Right ventricle myocardium superior (tissue), 1 donor: Measurements from ENCODE around the gene RPL22. TPM values are rescaled to one million over a fixed set of nuclear protein-coding genes. Genes with fewer than 3 reads are reported as not detected.

Source experiments
- ATAC-seq: fragments of 200-7000 bp; cut with Tn5 transposase; one replicate; pipeline ENCODE4 v1.9.1; 2020; ENCODE audit warnings: mild to moderate bottlenecking; ENCODE audit not compliant: poor library complexity
- DNase-seq: peaks from one replicate; pipeline ENCODE4 v3.0.0-alpha.2; 2020
- intact Hi-C: fragments of 100-400 bp; cut with DNase I; formaldehyde crosslinking; loops from one replicate; pipeline ENCODE4 v1.11.2; 2022
- long read RNA-seq: library from polyadenylated mRNA; unstranded; transcript quantifications from one replicate; pipeline ENCODE4 v2.0.0, GENCODE V29; 2021
- total RNA-seq: library from RNA; stranded (reverse); fragmentation: NEBNext Ultra II Directional; extraction: Animal tissue kit (Norgen Biotek cat#: 25700); gene quantifications from one replicate; pipeline ENCODE4 v1.2.1, GENCODE V29; 2021
- donor health status: DM: no; HTN: yes; CAD: no; lungs with severe emphysema.

Gene RPL22
- 234 TPM for total RNA-seq
- long read RNA-seq, transcript RPL22-201 (4 exons, 2,078 nt): major isoform, 133 of 155 reads
- long read RNA-seq, transcript RPL22-206 (3 exons, 2,279 nt): minor isoform, 10 of 155 reads
- long read RNA-seq, partial matches to known transcripts: 2 of 155 reads
- long read RNA-seq, other reads (novel, unspliced or antisense): 10 of 155 reads

DNA sequence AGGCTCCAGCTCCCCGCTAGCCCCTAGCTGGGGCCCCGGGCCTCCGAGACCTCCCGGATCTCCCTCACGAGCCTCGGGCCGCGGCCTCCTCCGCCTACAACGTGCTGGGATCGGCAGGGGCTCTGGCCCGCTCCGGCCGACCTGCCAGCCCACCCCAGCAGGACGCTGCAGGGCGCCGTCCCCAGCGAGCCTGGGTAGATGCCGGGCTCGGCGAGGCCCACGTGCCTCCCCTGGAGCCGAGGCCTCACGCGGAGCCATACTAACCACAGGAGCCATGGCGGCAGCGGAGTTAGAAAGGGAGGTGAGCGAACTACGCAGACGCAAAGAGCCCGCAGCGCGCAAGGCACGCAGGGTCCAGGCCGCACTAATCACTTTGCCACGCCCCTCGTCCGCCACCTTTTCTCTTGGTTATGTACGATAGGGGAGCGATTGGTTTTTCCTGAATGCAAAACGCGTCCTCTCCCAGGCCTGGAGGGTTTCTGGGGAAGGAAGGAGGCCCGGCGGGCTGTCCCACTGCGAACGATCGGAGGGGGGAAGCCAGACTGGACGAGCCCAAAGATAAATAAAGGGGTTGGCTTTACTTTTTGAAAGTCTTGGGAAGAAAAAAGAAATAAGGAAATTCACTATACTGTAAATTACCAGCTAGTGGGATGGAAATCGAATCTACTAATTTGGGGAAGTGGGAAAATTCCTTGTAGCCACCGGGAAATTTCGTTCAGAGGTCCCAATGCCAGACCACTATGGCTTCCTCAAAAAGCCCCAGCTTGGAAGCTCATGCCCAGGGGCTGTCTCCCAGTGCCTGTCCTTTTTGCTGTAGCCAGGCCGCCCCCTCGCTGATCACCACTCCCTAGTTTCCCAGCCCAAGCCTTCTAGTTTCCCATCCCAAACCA, at the start of gene RPL22:
RPL22 (minus strand) TSS at position 298 of the 890 bp plus-strand sequence; CDS start at position 276, 22 bp downstream.
- DNase-seq (peak; percentile 99), ATAC-seq (peak; percentile 99)
- intact Hi-C loops: loop anchor here (5.0 kb wide), 1 partner anchor 38 kb away; the partner anchor contains the start of gene ICMT

DNA sequence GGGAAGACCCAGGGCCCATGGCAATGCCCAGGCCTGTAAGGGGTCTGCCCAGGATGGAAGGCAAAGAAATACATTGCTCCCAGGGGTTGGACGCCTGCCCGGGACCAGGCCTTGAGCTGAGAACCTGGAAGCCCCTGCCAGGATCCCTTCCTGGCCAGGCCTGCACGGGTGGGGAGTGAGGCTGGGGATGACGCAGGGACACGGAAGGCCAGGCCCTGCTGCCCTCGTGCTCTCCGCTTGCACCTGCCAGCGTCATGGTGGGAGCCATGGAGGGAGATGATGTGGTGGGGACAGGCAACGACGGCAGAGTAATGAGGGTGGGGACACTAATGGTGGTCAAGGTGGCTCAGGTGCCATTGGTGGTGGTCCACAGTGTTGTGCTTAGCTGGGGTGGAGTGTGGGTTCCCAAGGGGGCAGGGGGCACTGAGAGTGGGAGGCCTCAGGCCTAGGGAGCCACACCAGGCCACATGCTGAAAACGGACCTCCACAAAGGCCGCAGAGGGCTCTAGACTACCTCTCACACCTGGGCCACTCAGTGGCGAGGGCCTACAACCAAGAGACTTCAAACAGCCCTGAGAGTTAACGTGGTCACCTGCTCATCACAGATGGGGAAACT, 48.9 kb upstream of the RPL22 start:
- intact Hi-C loops: loop anchor here (5.0 kb wide), 1 partner anchor 196 kb away; no protein-coding TSS in a partner anchor
- DNase-seq (no peak), ATAC-seq (no peak)

DNA sequence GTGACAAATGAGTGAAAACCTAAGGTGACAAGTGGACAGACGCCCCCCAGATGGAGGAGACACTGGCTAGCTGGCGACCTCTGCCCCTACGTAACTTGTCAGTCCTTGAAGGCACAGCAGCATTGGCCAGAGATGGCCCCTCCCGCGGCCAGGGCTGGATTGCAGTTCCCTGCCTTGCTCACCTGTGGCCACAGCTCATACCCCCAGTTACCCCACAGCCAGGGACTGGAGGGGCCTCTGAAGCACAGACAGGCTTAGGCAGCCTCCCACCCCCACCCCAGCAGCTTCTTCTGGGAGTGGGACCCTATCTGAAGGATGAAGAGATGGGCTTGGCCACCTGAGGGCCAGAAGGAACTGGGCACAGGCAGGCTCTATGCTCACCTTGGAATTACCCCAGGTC, 48.3 kb upstream of the RPL22 start:
- ATAC-seq (no peak), DNase-seq (no peak)
- intact Hi-C loops: loop anchor here (2.0 to 5.0 kb wide), 2 partner anchors 95 to 195 kb away; no protein-coding TSS in a partner anchor

DNA sequence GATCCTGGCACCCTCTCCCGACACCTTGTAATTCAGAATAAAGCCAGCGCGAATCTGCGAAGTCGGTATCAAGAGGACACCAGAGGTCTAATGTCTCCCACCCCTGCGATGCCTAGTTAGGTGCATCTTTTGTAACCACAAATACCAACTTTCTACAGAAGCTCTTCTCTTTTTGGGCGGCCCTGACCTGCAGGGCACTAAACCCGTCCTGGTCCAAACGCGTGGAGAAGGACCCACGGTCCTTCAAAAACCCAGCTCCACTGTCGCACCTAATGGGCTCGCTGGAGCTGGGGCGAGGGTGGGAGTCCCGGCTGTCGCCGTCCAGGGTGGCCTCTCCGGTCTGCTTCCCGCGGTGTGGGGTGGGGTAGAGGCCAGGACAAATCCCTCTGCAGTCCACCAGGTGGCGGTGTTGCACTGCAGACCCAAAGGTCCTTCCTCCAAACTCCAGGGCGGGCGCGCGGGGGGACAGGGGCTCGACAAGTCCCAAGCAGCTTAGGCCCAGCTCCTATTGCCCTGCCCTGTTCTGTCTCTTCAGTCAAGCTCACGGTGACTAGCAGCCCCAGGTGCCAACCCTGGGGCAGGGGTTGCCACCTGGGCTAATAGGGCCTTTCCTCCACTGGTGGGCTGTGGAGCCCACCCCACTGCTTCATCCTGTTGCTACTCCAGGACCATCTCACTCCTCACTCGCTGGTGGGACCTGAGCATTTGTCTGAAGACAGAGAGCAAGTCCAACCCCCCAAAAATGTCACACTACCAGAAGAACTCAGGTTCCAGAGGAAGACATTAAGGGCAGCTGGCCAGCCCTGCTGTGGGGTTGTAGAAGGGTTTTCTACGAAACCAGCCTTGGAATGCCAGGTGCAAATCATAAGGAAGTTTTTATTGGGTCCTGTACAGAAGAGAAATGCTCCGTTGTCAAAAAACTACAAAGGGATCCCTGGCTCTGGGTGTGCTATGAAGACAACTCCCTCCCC, 47.4 kb upstream of the RPL22 start:
- DNase-seq (peak; percentile 85), ATAC-seq (peak; percentile 69)
- intact Hi-C loops: loop anchor here (2.0 to 5.0 kb wide), 2 partner anchors 96 to 194 kb away; no protein-coding TSS in a partner anchor

DNA sequence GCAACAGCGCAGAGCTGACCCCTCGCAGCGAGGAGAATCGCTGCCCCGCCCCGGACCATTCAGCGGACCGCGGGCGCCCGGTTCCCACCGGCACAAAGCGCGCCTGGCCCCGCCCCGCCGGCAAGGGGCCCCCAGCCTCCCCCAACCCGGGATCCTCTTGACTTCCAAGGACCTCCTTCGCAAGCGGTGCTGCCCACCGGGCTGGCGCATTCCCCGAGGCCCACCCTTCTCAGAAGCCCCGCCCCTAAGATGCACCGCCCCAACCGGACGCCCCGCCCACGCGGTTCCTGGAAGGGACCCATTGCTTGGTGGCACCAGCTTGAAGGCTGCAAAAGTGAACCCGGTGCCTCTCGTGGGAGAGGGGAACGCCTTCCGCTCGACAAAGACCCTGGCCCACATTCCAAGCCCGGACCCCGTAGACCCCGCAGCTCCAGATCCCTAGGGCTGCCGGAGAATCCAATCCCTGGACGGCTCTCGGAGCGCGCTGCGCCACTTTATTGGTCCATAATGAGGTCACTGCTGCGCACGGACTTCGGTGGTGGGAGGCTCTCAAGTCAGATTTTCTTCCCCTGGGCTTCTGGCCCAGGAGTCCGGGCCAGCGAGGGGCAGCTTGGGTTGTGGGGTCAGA, 46.6 kb upstream of the RPL22 start:
- ATAC-seq (no peak), DNase-seq (no peak)
- intact Hi-C loops: loop anchor here (2.0 to 5.0 kb wide), 2 partner anchors 97 to 194 kb away; no protein-coding TSS in a partner anchor

DNA sequence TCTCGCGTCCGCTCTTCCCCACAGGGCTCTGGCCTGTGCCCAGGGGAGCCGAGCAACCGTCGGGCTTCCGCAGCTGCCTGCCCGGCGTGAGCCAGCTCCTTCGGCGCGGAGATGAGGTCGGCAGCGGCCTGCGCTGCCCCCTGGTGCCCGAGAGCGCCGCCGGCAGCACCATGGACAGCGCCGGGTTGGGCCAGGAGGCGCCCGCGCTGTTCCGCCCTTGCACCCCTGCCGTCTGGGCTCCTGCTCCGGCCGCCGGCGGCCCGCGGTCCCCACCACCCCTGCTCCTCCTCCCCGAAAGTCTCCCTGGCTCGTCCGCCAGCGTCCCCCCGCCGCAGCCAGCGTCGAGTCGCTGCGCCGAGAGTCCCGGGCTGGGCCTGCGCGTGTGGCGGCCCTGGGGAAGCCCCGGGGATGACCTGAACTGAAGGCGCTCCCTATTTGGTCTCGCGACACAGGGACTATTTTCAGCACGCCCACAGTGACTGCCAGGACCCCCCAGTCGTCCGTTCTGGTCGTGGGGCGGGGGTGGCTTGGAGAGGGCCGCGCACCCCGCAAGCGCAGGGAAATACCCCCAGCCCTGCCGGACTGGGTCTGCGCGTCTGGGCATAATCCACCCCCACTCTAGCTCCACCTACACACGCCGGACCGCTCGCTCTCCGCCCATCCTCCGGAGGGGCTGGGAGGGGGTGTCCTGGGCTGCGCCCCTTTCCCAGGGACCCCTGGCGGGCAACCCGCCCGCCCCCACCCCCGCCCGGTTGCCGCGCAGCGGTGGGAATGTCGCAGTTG, 45.9 kb upstream of the RPL22 start:
- intact Hi-C loops: loop anchor here (5.0 kb wide), 1 partner anchor 193 kb away; no protein-coding TSS in a partner anchor
- ATAC-seq: peak; percentile 83
- peak; percentile 88 for DNase-seq

DNA sequence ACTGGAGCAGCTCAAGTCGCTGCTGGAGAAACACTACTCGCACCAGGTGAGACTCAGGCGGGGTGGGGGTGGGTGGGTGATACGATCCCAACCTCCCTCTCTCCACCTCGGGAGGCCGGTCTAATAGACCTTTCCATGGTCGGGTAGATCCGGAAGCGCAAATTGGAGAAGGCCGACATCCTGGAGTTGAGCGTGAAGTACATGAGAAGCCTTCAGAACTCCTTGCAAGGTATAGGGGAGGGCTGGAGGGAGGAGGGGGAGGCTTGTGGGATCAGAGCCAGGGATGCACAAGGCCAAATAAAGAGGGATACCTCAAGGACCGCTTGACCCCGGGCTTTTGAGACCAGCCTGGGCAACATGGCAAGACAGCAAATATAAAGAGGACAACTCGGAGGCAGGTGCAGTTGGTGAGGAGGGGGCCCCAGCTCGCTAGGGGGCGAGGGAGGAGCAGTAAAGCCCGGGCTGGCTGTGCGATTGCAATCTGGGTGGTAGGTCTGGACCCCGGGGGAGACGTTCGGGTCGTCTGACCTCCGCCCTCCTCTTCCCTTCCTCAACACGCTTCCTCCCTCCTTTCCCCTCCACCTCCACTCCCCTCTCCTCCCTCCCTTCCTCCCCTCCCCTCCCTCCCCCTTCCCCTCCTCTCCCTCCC, 45.1 kb upstream of the RPL22 start:
- intact Hi-C loops: loop anchor here (5.0 kb wide), 1 partner anchor 192 kb away; no protein-coding TSS in a partner anchor
- no peak for DNase-seq
- no peak for ATAC-seq

DNA sequence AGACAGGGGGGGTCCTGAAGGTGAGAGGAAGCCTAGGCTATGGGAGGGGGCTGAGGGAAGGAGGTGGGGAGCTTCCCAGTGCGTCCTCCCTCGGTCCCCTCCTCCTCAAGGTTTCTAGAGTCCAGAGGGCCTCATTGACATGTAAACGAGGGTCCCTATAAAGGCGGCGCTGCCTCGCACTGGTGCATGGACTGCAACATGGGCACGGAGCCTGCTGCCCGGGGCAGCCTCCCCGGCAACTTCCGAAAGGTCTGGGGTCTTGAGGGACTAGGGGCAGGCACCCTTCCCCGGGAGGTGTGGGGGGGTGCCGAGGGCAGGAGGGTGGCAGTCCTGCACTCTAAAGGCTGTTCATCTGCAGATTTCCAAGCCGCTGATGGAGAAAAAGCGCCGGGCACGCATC, 44.6 kb upstream of the RPL22 start, which contains the start of gene HES3:
HES3 (plus strand) TSS at position 187 of the 400 bp plus-strand sequence; CDS start at position 374, 187 bp downstream.
- DNase-seq (no peak), ATAC-seq (no peak)

DNA sequence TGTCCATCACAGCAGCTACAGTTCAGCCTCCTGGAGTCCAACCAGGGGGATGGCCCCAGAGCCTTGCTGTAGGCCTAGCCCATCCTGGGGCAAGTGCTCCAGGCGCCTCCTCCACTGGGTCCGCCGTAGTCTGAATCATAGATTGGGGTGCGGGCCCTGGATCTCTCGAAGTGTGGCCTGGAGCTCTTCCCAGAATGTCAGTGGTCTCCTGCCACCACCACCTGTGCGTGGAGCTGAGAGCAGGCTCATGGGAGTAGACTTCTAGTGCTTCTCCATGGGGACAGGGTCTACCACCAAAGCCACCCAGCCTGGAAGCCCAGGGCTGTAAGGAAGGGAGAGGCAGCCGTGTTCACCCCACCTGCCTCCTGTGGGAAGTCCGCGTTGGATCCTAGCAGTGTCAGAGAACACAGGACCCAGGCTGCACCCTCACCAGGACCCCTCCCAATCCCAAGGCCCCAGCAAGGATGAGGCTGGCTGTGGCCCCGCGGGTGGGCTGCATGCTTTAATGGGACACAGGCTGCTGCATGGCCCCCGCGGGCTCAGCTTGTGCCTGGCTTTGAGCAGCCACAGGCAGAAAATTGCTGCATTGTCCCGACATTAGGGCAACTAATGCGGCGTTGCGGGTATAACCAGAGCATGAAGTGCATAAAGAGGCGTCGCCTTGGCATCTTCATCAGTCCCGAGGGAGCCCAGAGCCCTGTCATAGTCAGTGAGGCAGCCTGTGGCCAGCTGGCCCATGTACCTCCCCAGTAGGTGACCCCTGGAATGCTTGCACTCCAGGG, 43.8 kb upstream of the RPL22 start:
- no peak for DNase-seq
- intact Hi-C loops: no loop called here
- no peak for ATAC-seq

More for the DNA sequence above, 44.6 kb upstream of the RPL22 start, which contains the start of gene HES3:
- intact Hi-C loops: no loop called here

DNA sequence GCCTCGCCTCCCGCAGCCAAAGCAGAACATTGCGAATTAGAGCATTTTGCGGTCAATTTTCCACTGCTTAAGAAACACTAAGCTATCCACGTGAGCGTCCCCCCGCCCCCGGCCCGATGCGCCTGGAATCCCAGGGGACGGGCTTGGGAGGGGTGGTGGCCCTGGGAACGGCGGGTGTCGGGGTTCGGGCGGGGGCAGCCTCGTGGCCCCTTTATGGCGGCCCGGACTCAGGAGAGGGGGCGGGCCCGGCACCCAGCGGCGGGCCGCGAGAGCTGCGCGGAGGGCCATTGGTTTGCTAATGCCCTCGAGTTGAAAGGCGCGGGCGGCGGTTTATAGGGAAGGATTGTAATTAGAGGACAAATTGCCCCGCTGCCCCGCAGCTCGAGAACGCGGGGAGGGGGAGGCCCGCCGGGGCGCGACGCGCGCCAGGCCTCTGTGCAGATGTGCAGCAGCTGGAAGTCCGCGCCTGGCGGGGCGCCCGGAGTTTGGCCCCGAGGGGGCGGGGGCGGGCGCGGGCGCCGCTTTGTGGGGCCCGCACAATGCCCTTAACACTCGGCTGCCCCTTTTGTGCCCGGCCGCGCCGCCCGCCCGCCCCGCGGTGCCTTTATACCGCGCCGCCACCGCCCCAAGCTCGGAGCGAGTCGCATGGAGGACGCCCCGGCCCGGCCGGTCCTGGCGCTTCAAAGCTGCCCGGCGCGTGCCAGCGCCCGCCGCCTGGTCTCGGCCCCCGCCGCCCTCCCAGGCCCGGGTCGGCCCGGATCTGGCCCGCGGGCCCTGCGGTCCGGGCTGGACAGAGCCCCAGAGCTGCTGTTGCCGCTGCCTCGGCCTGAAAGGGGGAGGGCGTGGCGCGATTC, 42.7 kb upstream of the RPL22 start:
- intact Hi-C loops: no loop called here
- no peak for DNase-seq

DNA sequence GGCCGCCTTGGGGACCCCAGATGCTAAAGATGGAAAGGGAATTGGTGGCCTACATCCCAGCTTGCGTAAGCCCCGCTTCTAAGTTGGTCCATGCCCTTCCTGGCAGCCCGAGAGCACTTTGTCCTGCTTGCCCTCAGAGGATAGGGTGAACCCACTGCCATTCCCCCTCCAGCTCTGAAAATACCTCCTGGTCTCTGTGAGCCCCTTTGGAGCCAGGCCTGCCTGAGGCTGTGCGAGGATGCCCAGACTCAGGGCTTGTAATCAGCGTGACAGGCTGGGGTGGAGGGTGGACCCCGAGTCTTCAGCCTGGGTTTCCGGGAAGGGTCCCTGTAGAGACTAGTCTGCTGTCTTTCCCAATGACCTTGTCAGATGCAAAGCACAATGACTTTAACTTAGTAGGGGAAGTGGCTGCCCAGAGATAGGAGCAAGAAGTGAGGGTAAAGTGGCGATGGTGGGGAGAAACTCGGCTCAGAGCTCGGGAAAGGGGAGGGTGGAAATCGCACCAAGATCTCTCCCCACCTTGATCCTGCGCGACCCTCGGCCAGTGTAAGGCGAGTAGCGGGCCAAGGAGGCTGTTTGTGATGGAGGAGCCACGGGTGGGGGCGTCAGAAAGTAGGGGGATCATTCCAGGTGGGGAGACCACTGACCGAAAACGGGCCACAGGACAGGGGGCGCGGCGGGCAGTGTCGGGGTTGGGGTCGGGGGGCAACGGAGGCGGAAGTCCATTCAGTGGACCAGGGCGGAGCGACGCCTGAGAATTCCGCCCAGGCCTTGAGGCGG, 41.9 kb upstream of the RPL22 start:
- intact Hi-C loops: no loop called here
- no peak for DNase-seq
- ATAC-seq: no peak

More for the DNA sequence above, 42.7 kb upstream of the RPL22 start:
- no peak for ATAC-seq

DNA sequence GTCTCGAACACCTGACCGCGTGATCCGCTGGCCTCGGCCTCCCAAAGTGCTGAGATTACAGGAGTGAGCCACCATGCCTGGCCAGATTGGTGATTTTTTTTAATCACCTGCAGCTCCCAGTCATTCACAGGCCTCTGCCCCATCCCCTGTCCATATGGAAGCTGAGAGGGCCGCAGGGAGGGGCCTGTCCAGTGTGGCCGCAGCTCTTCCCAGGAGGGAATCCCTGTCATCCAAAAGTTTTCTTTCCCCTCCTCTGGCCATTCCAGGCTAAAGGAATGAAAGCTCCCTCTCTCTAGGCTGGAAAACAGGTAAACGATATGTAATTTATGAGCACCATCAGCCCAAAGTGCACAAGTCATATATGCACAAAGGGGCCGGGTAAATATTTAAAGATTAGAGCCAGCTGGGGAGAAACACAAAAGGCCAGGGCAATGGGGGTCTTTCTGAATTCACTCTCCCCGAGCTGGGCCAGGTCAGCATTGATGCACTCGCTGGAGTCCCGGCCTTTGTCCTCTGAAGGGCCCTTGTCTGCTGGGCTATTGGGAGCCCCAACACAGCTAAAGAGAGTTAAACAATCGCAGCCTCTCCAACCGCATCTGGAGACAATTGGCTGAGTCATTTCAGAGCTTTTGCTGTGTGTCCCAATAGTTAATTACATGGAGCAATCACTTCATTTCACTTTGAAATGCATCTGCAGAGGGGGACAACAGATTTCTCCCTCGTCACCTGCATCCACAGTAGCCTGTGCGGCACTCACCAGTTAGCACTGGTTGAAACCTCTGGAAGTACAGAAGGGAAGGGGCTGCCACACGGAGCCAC, 40.8 kb upstream of the RPL22 start:
- intact Hi-C loops: loop anchor here (5.0 kb wide), 1 partner anchor 38 kb away; no protein-coding TSS in a partner anchor
- DNase-seq (no peak), ATAC-seq (no peak)

DNA sequence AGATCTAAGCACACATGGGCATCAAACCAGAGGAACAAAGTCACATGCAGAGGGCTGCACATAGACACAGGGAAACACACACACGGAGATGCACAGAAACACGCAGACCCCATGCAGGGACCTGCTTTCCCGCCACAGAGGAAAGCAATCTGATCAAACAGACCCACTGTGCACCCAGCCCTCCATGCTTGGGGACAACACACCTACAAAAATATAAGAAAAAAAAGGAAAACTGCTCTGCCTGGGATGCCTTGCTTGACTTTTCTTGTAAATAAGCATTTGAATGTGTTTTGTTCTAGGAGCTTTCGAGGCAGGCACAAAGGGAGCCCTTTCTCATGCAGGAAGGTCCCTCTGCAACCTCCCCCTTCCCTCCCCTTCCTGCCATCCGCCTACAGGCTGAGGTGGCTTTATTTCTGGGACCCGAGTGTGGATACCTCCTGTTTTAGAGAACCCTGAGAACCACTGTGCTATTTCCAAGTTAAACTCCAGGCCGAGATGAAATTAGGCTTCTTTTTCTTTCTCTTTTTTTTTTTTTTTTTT, 39.9 kb upstream of the RPL22 start:
- ATAC-seq (no peak), DNase-seq (no peak)
- intact Hi-C loops: loop anchor here (5.0 kb wide), 1 partner anchor 37 kb away; no protein-coding TSS in a partner anchor
